Activated CD4-positive, alpha-beta T cell treated with anti-CD3 and anti-CD28 coated beads, Interleukin-2, amount 50 U/mL, for 4 hours (primary cell): ENCODE data around the gene ZYX.

ENCODE experiments used
- DNase-seq, 2 experiments: peaks; one replicate each; pipeline ENCODE4 v3.0.0-alpha.2; 2020

The ZYX gene

DNA sequence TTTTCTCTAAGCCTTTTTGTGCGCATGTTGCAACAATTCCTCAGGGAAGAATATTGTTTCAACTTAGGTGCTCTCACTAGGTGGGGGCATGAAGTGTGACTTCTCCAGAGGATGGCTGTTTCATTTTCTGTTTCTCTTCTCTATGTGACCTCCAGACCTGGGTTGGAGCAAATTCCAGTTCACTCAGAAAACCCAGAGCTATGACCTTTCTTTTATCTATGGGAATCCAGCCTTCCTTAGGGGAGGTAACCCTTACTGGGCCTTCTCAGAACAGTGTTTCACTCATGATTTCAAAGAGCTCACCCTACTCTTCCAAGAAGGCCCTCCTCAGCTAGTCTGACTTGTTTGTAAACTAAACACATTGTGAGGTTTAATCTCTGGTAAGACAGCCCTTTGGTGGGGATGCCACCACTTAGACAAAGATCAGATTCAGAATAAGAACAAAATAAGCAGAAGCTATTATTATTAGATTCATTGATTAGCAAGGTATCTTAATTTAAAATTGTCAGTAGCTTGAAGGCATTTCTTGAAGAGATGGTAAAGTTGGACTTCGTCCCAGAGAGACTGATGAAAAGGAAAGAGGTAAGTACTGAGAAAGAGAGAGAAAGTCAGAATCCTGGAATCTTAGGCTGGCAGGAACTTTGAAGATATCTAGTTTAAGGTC is 45.5 kb downstream of the ZYX start:
- no peak for DNase-seq

- no peak for DNase-seq
Observed at GRCh38 chr7:143429770-143430698, 48.9 kb downstream of the ZYX start.

- no peak for DNase-seq
Observed at GRCh38 chr7:143431109-143431508, 50.0 kb downstream of the ZYX start.

GRCh38 chr7:143433759-143434158 is 52.6 kb downstream of the ZYX start:
- DNase-seq: no peak

DNA sequence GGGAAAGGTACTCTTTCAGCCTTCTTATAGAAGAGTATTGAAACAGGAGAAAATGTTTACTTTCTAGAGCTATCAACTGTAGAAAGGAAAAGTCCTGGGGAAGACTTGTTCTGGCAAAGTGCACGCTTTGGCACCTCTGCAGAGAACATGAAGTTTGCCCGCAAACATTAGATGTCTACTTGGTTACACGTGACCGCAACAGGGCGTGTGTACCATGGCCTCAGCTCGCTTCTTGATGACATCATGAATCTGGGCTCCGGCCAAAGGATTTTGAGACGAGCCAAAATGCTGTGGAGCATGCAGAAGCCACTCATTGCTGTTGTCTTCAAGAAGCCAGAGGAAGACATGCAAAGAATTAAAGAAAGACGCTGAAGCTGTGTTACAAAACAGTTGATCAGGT is 53.5 kb downstream of the ZYX start:
- no peak for DNase-seq

DNA sequence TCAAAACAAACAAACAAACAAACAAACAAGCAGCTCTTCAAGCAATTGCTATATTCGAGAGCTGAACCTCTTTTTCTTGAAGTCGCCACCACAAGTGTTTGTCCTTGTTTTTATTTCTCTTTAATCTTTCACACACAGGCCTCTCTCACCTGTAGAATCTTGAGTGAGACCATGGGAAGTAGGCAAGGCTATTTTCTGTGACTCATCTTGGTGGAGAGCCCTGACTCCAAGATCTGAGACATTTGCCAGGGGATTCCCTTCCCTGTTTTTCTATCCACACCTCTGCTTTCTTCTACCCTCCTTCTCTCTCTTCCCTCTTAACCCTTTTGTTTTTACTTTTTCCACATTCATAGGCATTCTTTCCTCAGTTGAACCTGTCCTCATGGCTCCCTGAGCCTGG is 54.1 kb downstream of the ZYX start:
- no peak for DNase-seq

GRCh38 chr7:143436325-143436946 is 55.3 kb downstream of the ZYX start:
- no peak for DNase-seq

DNA sequence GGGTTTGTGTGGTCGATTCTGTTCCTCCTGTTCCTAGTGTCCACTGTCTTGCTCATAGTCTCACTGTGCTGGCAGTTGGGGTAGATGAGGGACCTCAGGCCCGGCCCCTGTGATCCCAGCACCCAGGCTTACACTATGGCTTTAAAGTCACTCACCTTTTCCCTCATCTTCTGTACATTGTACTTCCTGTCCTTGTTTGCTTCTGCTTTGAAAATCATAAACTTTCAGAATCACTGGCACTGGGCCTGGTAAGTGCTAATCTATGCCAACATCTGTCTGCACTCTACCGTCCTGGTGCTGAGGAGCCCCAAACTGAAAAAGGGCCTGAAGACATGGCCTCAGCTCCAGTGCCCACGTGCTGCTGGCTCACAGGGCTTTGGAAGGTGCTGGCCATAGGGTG is 56.4 kb downstream of the ZYX start:
- DNase-seq: no peak

- no peak for DNase-seq
Observed at GRCh38 chr7:143439866-143440265, 58.7 kb downstream of the ZYX start.
